ENCODE data around the gene UTS2R.
A peak's percentile ranks its signal among the peaks of the same experiment; 100 is the strongest.
"Not testable (repeated sequence)": the region's sequence is repeated elsewhere in the genome, so short reads cannot be mapped to it uniquely, and the experiment has no call there.

UTS2R gene

DNA sequence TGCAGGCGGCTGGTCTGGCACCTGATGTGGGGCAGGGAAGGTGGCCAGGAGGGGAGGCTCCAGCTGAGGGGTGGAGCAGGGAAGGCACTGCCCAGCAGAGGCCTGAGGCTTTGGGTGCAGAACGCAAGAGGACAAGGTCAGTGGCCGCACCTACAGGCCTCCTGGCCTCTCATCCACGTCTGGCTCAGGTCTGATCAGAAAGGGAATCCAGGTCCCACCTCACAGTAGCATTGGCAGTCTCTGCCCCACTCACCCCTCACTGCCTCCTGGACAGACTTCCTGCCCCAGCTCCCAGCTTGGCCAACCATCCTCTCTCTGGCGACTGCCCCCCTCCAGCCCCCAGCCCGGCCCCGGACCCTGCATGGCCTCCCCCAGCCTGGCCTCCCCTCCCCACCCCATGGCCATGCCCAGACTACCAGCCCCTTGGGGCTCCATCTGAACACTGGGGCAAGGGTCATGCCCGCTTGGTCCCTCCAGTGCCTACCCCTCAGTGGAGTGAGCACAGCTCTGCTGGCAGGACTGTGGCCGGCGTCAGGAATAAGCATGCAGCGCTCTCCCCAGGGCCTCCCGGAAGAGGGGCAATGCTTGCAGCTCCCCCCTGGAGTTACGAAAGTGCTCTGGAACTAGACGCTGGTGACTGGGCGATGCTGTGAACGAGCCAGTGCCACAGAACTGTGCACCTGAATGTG, 4.6 kb downstream of the UTS2R start:
- DNase-seq, result no peak

DNA sequence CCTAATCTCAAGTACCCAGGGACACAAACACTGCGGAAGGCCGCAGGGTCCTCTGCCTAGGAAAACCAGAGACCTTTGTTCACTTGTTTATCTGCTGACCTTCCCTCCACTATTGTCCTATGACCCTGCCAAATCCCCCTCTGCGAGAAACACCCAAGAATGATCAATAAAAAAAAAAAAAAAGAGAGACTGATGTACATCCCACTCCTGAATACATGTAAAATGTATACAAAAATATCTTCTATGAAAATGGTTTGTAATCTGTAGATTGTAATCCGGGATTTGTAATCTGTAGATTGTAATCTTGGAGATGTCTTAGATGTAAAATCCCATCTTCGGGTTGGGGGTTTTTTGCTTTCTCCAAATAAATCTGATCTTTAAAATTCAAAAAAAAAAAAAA, 5.7 kb downstream of the UTS2R start:
- not testable (repeated sequence) for DNase-seq

DNA sequence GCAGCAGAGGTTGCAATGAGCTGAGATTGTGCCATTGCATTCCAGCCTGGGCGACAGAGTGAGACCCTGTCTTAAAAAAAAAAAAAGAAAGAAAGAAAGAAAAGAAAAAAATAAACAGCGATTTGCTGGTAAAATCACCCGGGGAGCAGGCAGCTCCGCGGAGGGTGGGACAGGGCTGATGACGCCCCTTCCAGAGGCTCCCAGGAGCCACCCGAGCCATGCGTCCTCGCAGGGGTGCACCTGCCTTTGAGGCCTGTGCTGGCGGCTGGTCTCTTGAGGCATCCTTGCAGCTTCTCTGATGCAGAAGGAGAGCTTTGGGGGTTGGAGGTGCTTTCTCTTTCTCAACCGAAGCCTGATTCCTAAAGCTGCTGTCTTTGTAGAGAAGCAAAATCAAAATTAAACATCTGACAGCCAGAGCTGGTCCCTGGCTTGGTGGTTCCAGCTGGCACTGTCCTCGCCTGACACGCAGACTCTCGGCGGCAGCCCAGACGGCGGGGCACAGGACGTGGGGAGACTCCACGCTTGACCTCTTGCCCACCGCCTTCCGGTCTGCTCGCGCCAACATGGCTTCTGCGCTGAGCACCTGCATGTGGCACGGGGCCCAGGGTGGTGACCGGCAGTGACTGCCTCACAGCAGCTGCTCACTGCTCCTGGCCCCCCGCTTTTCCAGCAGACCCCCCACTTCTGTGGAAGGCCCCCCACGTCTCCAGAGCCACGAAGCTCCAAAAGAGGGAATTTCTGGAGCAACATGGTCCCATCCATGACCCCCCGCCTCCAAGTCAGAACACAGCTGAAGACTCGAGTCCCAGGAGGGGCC, 6.6 kb downstream of the UTS2R start:
- DNase-seq, result no peak

DNA sequence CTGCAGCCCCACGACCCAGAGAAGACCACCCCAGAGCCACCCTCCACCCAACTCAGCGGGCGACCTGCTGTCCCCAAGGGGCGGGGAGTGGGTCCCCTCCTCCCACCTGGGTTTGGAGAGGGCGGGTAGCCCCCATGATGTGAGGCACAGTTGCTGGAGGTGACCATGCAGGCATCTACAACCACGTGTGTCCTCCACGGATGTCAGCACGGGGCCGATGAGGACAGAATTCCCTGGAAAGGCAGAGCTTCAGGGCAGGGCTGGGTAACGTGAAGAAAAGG, 7.1 kb downstream of the UTS2R start:
- no peak for DNase-seq

DNA sequence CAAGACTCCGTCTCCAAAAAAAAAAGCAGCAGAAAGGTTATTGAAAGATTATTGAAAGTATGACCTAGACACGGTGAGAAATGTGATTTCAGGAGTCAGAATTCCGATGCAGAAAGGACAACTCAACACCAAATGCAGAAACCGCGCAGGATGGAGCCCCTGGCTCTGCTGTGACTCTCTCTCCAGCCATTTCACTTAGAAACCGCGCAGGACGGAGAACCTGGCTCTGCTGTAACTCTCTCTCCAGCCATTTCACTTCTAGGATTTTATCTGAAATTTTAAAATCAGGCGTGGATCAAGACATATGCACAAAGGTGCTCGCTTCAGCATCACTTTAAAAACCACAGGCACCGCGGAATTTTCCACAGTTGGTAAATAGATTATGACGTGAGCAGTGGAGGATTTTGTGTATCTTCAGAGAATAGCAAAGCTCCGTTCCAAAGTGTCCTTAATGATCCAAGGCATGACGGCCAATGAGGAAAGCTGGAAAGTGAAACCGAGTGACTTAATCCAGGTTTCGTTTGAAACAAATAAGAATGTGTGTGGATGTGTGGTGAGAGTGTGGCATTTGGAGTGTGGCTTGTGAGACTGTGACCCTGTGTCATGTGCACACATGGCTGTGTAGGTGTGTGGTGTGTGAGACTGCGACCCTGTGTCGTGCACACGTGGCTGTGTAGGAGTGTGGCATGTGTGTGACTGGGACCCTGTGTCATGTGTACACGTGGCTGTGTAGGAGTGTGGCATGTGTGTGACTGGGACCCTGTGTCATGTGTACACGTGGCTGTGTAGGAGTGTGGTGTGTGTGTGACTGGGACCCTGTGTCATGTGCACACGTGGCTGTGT, 9.5 kb downstream of the UTS2R start:
- no peak for DNase-seq

DNA sequence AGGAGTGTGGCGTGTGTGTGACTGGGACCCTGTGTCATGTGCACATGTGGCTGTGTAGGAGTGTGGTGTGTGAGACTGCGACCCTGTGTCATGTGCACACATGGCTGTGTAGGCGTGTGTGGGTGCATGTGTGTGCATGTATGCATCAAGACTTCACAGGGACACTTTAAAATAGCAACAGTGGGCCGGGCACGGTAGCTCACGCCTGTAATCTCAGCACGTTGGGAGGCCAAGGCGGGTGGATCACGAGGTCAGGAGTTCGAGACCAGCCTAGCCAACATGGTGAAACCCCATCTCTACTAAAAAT, 10.1 kb downstream of the UTS2R start:
- not testable (repeated sequence) for DNase-seq

DNA sequence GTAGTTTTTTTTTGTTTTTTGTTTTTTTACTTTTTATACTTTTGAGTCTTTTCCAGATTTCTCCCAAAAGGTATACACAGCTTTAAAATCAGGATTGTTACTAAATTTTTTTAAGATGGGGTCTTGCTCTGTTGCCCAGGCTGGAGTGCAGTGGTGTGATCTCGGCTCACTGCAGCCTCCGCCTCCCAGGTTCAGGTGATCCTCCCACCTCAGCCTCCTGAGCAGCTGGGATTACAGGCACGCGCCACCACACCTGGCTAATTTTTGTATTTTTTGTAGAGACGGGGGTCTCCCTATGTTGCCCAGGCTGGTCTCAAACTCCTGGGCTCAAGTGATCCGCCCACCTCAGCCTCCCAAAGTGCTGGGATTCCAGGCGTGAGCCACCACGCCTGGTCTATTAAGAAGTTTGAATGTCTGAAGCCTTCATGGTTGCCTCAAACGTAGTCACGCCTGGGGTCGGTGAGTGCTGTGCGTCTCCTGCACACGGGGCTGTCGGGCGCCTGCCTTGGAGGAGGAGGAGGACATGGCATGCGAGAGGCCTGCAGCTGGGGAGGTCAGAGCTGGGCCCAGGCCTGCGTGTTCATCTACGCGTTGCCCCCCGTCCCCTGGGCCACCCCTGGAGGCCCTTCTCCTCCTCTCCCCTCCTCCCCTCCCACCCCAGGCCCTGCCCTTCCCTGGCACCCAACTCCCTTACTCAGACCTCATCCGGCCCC, 10.8 kb downstream of the UTS2R start:
- not testable (repeated sequence) for DNase-seq

DNA sequence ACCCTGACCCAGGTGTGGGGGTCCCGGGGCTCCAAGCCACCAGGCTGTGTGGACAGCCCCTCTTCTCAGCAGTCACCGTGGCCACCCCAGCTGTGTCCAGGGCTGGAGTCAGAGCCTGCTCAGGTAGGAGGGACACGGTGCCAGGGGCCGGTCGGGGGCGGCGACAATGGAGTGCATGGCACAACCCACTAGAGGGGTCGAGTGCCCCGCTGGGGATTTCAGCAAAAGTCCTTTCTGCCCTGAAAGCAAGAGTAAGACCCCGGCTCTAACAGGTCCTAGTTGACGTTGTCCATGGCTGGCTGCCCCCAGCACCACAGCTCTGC, 11.3 kb downstream of the UTS2R start:
- no peak for DNase-seq

DNA sequence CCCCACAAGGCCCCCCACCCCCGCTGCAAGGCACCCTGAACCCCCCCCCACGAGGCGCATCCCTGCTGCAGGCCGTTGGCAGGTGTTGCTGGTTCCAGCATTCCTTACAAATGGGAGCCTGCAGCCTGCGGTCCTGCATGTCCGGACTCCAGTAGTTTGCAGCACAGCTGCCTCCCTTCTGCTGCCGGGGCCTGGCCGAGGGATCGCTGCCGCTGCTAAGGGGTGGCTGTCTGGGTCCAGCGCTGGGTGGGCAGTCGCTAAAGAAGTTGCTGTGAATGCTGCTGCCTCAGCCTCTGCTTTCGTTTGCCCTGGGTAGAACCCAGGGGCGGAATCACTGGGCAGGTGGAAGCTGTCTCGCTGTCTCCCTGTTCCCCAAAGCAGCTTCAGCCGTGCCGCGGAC, 11.8 kb downstream of the UTS2R start:
- peak; percentile 39 for DNase-seq

DNA sequence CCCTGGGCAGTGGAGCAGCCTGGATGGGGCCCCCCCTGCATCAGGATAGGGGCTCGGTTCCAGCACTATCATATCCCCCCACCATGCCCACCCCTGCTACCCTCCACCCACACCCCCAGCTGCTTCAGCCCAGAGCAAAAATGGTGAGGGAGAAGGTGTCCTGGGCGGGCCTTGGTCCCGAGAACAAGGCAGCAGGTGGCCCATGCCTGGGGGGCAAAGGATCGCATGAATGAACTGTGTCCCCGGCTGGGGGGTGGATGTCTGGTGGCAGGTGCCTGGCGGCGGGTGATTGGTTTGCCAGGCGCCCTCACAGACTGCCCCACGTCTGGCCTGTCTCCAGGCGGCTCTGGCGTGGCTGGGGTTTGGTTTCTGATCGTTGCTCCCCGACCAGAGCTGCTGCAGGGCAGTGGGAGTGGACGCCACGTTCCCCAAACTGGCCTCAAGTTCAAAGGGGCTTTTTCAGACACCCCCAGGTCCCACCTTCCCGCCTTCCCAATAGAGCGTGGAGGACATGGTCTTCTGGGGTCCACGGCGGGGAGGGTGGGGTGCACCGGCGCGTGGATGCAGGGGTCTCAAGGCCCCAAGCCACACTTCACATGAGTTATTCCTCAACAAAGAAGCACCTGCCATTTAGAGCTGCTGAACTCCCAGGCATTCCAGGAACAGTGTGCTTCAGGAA, 12.6 kb downstream of the UTS2R start:
- peak; percentile 22 for DNase-seq

DNA sequence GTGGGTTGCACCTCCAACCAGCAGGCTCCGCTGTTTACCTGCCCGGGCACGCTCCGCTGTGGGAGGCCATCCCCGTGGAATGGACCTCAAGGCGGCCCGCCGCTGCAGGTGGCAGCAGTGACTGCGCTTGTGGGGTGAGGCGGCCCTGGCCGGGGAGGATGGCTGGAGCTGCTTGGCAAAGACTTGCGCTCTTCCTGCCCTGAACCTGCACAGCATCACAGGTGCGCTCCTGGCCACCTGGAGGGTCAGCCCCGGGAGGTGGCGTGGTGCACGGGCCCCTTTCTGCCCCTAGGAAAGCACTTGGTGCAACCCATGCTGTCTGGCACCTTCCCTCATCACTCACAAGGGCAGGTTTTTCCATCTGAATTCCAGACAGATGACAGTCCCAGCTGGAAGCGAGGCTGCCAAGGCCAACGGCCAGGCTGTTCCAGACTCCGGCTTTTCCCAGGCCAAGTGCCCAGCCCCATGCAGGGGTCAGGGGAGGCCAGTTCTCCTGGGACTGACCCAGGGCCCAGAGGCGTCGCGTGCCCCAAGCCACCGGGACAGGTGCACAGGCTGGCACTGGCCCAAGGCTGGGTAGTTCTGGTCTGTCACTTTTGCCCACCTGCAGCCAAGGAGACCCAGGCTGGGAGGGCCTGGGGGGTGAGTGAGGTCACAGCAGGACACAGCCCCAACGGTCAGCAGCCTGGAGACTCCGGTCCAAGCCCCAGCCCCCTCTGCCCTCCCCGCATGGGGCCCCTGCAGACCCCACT, 13.3 kb downstream of the UTS2R start:
- DNase-seq, result peak; percentile 41

DNA sequence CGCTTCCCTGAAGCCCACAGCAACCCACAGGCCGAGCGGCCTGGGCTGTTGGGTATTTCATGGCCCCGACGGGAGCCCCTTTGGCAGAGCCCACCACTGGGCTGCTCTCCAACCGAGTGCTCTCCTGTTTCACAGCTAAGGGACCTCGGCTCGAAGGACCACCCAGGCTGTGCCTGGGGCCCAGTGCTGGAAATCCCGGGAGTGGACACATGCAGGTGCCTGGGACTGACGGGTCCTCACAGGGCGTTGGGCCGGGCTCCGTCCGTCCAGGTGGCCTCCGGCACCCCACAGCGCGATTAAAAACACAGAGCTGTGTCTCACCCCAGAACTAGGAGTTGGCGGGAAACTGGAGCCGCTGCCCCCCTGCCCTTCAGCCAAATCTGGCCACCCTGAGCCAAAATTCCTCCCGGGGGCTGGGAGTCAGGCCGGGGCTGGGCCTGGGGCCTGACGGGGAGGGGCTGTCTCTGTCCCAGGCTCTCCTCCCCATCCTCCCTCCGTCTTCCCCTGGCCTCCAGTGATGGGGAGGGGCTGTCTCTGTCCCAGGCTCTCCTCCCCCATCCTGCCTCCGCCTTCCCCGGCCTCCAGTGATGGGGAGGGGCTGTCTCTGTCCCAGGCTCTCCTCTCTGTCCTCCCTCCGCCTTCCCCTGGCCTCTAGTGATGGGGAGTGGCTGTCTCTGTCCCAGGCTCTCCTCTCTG, 14.1 kb downstream of the UTS2R start:
- no peak for DNase-seq

DNA sequence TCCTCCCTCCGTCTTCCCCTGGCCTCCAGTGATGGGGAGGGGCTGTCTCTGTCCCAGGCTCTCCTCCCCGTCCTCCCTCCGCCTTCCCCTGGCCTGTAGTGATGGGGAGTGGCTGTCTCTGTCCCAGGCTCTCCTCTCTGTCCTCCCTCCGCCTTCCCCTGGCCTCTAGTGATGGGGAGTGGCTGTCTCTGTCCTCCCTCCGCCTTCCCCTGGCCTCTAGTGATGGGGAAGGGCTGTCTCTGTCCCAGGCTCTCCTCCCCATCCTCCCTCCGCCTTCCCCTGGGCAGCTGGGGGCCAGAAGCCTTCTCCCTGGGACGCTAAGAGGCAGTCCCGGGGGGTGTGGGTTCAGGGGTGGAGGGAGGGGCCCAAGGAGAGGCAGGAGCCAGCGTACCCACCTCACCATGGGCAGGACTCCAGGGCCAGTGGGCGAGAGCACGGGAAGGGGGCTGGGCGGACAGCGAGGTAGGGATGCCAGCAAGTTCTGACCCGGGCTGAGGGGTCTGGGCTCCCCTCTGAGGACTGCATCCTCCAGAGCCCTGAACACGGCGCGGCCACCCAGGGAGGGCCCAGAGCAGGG, 14.8 kb downstream of the UTS2R start:
- DNase-seq, result no peak

DNA sequence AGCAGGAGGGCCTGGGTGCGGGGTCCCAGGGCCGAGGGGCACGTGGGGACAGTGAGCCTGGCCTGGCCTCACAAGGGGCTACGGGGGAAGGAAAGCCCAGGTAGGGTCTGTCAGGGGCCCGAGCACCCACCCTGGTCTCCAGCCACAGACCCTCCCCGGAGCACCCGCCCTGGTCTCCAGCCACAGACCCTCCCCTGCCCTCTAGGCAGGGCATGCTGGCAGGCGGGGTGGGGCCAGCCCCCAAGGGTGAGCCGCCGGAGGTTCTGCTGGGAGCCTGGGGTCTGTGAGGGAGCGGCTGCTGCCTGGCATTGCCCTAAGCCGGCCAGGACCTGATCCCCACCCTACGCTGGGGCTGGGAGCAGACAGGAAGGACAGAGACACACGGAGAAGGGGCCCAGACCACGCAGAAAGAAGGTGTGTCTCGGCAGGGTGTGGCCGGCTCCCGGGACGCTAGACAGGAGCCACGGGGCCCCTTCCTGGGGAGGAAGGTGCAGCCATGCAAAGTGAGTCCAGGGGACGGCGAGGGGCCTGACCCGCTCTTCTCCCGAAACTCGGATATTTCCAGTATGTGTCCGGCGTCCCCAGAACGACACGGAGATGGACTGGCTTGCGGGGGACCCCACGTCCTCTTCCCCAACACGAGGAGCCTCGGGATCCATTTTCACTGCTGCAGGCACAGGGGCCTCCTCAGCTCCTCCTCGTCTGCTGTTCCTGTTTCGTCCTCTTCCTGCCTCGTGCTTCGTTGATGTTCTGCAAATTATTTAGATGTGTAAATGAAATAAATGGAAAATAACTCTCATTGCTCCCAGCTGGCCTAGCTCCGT, 15.5 kb downstream of the UTS2R start:
- no peak for DNase-seq

DNA sequence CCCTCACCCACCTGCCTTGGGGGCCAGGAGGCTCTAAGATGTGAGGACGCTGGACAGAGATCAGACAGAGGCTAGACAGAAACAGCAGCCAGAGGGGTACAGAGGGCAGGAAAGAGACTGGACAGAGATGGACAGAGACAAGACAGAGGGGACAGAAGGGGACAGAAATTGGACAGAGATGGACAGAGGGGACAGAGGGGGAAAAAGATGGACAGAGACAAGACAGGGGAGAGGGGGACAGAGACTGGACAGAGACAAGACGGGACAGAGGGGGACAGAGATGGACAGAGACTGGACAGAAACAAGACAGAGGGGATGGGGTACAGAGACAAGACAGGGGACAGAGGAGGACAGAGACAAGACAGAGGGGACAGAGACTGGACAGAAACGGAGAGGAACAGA, 16.1 kb downstream of the UTS2R start:
- no peak for DNase-seq

DNA sequence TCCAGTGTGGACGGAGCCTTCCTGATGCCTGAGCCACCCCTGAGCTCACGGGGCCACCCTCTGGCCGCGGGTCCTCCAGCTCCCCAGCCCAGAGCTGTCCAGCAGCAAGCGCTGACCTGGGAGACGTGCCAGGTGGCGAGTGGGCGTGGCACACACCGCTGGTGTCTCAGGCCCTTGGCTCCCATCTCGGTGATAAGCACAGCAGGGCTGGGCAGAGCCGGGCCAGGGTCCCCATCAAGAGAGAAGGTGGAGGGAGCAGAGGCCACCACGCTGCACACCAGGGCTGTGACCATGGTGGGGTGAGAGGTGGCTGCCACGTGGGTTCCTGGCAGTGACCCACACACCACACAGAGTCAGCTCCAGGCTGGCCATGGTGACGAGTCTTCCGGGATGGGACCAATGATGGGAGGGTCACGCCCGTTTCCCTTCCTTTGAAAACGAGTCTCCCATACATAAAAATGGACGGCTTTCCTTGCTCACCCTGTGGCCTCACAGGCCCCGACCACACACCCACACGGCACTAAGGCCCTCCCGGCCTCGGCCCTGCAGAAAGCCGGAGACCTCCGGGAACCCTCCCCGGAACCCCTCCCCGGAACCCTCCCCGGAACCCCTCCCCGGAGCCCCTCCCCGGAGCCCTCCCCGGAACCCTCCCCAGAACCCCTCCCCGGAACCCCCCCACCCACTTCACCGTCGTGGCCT, 16.8 kb downstream of the UTS2R start:
- DNase-seq, result no peak

DNA sequence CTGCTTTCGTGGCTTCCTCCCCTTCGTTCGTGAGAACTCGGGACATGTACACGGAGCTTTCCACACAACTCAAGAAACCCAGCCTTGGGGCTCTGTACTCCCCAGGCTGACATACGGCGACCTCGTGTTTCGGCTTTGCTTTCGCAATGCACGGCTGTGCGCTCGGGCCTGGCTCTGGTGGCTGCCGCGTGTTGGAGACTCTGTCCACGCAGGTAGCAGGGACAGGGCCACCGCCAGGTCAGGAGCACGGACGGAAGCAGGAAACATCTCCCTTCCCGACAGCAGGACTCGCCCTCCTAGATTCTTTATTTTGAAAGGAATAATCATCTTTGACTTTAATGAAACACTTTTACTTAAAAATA, 17.3 kb downstream of the UTS2R start:
- DNase-seq, result no peak

DNA sequence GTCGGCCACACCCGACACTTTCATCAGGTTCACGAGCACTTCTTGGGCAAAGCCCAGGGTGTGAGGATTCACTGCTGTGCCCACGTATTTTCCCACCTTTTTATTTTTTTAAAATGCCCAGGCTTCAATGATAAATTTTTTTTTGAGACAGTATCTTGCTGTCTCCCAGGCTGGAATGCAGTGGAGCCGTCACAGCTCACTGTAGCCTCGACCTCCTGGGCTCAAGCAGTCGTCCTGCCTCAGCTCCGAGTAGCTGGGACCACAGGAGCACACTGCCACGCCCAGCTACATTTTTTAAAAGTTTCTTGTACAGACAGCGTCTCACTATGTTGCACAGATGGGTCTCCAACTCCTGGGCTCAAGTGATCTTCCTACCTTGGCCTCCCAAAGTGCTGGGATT, 17.8 kb downstream of the UTS2R start:
- DNase-seq, result no peak

DNA sequence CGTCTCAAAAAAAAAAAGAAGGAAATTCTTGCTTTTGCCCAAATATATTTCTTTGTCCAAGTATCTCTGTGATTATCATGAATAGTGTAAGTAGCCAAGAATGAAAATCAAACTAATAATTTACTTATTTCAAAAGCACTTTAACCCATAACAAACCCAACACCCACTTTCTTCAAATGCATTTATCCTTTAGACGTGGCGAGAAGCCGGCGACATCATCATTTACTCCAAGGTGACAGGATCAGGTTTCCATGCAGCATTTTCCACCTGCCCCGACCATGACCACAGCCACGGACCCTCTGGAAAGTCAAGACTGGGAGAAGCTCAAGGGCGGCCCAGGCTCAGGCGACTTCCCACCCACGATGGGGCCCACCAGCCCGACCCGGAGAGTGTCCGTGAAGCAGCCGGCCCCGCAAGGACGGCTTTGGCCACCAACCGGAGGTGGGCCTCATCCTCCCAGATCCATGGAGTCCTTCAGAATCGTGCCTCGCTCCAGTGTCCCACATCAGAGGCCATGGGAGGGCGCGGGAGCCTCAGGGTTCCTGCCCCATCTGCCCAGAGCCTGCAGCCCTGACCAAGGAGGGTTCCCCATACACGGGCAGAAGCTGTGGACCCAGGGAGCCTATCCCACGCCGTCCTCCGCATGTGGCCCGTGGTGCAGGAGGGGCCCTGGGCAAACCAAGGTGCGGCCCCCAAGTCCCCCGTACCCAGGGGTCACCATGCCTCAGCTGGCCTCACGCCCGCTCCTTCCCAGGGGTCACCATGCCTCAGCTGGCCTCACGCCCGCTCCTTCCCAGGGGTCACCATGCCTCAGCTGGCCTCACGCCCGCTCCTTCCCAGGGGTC, 18.7 kb downstream of the UTS2R start:
- DNase-seq, result no peak
